Measurements from ENCODE around the gene LRCH1. TPM values are rescaled to one million over a fixed set of nuclear protein-coding genes. Genes with fewer than 3 reads are reported as not detected.

The LRCH1 gene
- total and polyA plus RNA-seq, 2 of the 13 experiments (the other 11 are each of a cell fraction or from before 2014, with no cell fraction given), result 4.1 to 12.6 TPM

- WGBS (ENCODE audit: low lambda C conversion rate), result 94% methylated on average over 6 of the region's 6 CpGs
- no peak for ATAC-seq
- Histone ChIP-seq H3K4me3 (replicated peaks in 1 of 3; ENCODE audit: insufficient read depth in 1 of 3, low read depth in 2 of 3, low read length in 3 of 3) (no peak overlapping the region), H3K9ac (ENCODE audit: insufficient read depth, low read depth, low read length) (no peak overlapping the region), H4K20me1 (ENCODE audit: insufficient read depth, low read length) (no peaks in the 10 kb centered on the region; the same call in 1 of the 2 replicates), H3K9me3 (ENCODE audit: low read length) (no peaks in the 10 kb centered on the region), H3K36me3 (replicated peaks in 1 of 2; ENCODE audit: control insufficient read depth in 1 of 2, insufficient read depth in 2 of 2, low read length in 2 of 2) (no peaks in the 10 kb centered on the region; a peak in 1 of 5 replicates), H3K4me1 (ENCODE audit: insufficient read depth, low read length) (peaks cover 19% of the 10 kb centered on the region), H2AFZ (ENCODE audit: low read length) (no peak overlapping the region), H3K27ac (ENCODE audit: extremely low read length, insufficient read depth, low read length) (no peak overlapping the region), H3K79me2 (ENCODE audit: insufficient read depth, low read length) (peaks cover 47% of the 10 kb centered on the region), H3K4me2 (ENCODE audit: low read depth, low read length) (no peak overlapping the region), H3K27me3 (ENCODE audit: control insufficient read depth in 1 of 2, insufficient read depth in 2 of 2, low read length in 2 of 2) (no peaks in the 10 kb centered on the region)
- POLR2A ChIA-PET, result no interaction called here
- no TSS peak for BruUV-seq (replicated peaks)
- intact Hi-C loops (cut with micrococcal nuclease; ENCODE audit: unreplicated experiment), result no loop called here
- CTCF ChIA-PET (ENCODE audit: low intra/inter-chr PET ratio, low total read pairs), result no interaction called here
- no peak for FAIRE-seq
- DNase-seq (ENCODE audit: low spot score), result no peak
- in situ Hi-C loops (cut with HindIII; ENCODE audit: extremely low pct_ligation_motif_present, low pct_unique_long_range_greater_than_20kb), result no loop called here
- TF ChIP-seq MAFK (conservative IDR thresholded peaks at IDR 0.05 in 1 of 2, IDR thresholded peaks at IDR 0.05 in 1 of 2; ENCODE audit: low read length in 2 of 2) (peak; percentile 27 to 39; a peak in 2 of 4 replicates), ZNF414 (CRISPR knock-in tag; IDR thresholded peaks at IDR 0.05) (no peak)
Measured at GRCh38 chr13:46595136-46595884, 42.3 kb downstream of the LRCH1 start.

GRCh38 chr13:46595885-46596275 lies 42.9 kb downstream of the LRCH1 start:
- no peak overlapping the region for H3K9ac ChIP-seq (ENCODE audit: insufficient read depth, low read depth, low read length)
- peaks cover 25% of the 10 kb centered on the region for H3K4me1 ChIP-seq (ENCODE audit: insufficient read depth, low read length)
- WGBS (ENCODE audit: low lambda C conversion rate), result 100% methylated on average over 1 of the region's 1 CpG
- ChIA-PET POLR2A (no interaction called here), CTCF (ENCODE audit: low intra/inter-chr PET ratio, low total read pairs) (no interaction called here)
- no peak overlapping the region for H2AFZ ChIP-seq (ENCODE audit: low read length)
- TF ChIP-seq ZNF44 (CRISPR knock-in tag; IDR thresholded peaks at IDR 0.05), result no peak
- no peak for TF ChIP-seq PATZ1 (CRISPR knock-in tag; IDR thresholded peaks at IDR 0.05)
- TF ChIP-seq IRF9 (CRISPR knock-in tag; IDR thresholded peaks at IDR 0.05; ENCODE audit: borderline replicate concordance), result no peak
- TF ChIP-seq ZBTB38 (CRISPR knock-in tag; IDR thresholded peaks at IDR 0.05), result no peak
- TF ChIP-seq NR2C2 (CRISPR knock-in tag; IDR thresholded peaks at IDR 0.05; ENCODE audit: borderline replicate concordance), result no peak
- no peak for TF ChIP-seq U2AF2 (IDR thresholded peaks at IDR 0.05; ENCODE audit: low read depth, low read length)
- no peak for TF ChIP-seq ZNF138 (CRISPR knock-in tag; IDR thresholded peaks at IDR 0.05; ENCODE audit: low read depth)
- TF ChIP-seq ATF4 (CRISPR knock-in tag; IDR thresholded peaks at IDR 0.05), result no peak
- no peak for TF ChIP-seq TBX2 (CRISPR knock-in tag; IDR thresholded peaks at IDR 0.05; ENCODE audit: borderline replicate concordance)
- intact Hi-C loops (cut with micrococcal nuclease; ENCODE audit: unreplicated experiment) (no loop called here), in situ Hi-C loops (cut with HindIII; ENCODE audit: extremely low pct_ligation_motif_present, low pct_unique_long_range_greater_than_20kb) (no loop called here)
- H3K4me2 ChIP-seq (ENCODE audit: low read depth, low read length), result no peak overlapping the region
- BruUV-seq (replicated peaks), result no TSS peak
- ATAC-seq, result no peak
- H3K79me2 ChIP-seq (ENCODE audit: insufficient read depth, low read length), result peaks cover 44% of the 10 kb centered on the region
- no peaks in the 10 kb centered on the region; the same call in 1 of the 2 replicates for H4K20me1 ChIP-seq (ENCODE audit: insufficient read depth, low read length)
- no peak for FAIRE-seq
- H3K4me3 ChIP-seq (replicated peaks in 1 of 3; ENCODE audit: insufficient read depth in 1 of 3, low read depth in 2 of 3, low read length in 3 of 3), result no peak overlapping the region
- H3K9me3 ChIP-seq (ENCODE audit: low read length), result no peaks in the 10 kb centered on the region
- H3K27ac ChIP-seq (ENCODE audit: extremely low read length, insufficient read depth, low read length), result no peak overlapping the region
- no peak for DNase-seq (ENCODE audit: low spot score)
- no peaks in the 10 kb centered on the region; a peak in 1 of 5 replicates for H3K36me3 ChIP-seq (replicated peaks in 1 of 2; ENCODE audit: control insufficient read depth in 1 of 2, insufficient read depth in 2 of 2, low read length in 2 of 2)
- no peaks in the 10 kb centered on the region for H3K27me3 ChIP-seq (ENCODE audit: control insufficient read depth in 1 of 2, insufficient read depth in 2 of 2, low read length in 2 of 2)

Data from HepG2 (cell line).